Activated CD4-positive, CD25-positive, alpha-beta regulatory T cell treated with anti-CD3 and anti-CD28 coated beads, Interleukin-2, amount 50 U/mL, for 16 hours (primary cell): Measurements from ENCODE around the gene PPM1H.
"Not testable (repeated sequence)": the region's sequence is repeated elsewhere in the genome, so short reads cannot be mapped to it uniquely, and the experiment has no call there.

Source experiments
- DNase-seq: peaks from one replicate; pipeline ENCODE4 v3.0.0-alpha.2; 2020; ENCODE audit warnings: low read depth, low spot score

PPM1H gene

GRCh38 chr12:62908674-62909073 is 26.3 kb downstream of the PPM1H start:
- no peak for DNase-seq

GRCh38 chr12:62907561-62907960 is 27.4 kb downstream of the PPM1H start:
- no peak for DNase-seq

GRCh38 chr12:62907078-62907477 is 27.9 kb downstream of the PPM1H start:
- DNase-seq: no peak

GRCh38 chr12:62903151-62903550 is 31.8 kb downstream of the PPM1H start:
- no peak for DNase-seq

GRCh38 chr12:62900686-62901272 is 34.2 kb downstream of the PPM1H start:
- DNase-seq: no peak

GRCh38 chr12:62899568-62900390 is 35.2 kb downstream of the PPM1H start:
- DNase-seq: no peak

- DNase-seq: no peak
Observed at GRCh38 chr12:62898526-62898925, 36.4 kb downstream of the PPM1H start.

- no peak for DNase-seq
Observed at GRCh38 chr12:62895351-62895877, 39.5 kb downstream of the PPM1H start.

- DNase-seq: no peak
Observed at GRCh38 chr12:62893276-62893675, 41.7 kb downstream of the PPM1H start.

- DNase-seq: no peak
Observed at GRCh38 chr12:62891805-62892549, 43.0 kb downstream of the PPM1H start.

- DNase-seq: no peak
Observed at GRCh38 chr12:62888454-62889110, 46.4 kb downstream of the PPM1H start.

GRCh38 chr12:62886796-62887195 is 48.2 kb downstream of the PPM1H start:
- no peak for DNase-seq

GRCh38 chr12:62885242-62885641 is 49.7 kb downstream of the PPM1H start:
- DNase-seq: no peak

- not testable (repeated sequence) for DNase-seq
Observed at GRCh38 chr12:62884832-62885231, 50.1 kb downstream of the PPM1H start.

GRCh38 chr12:62882696-62883095 is 52.3 kb downstream of the PPM1H start:
- DNase-seq: no peak

GRCh38 chr12:62882140-62882539 is 52.8 kb downstream of the PPM1H start:
- no peak for DNase-seq

GRCh38 chr12:62879691-62880090 is 55.3 kb downstream of the PPM1H start:
- DNase-seq: no peak

GRCh38 chr12:62879228-62879627 is 55.7 kb downstream of the PPM1H start:
- not testable (repeated sequence) for DNase-seq

GRCh38 chr12:62878211-62878610 is 56.7 kb downstream of the PPM1H start:
- DNase-seq: no peak

GRCh38 chr12:62876938-62877548 is 57.9 kb downstream of the PPM1H start:
- no peak for DNase-seq

GRCh38 chr12:62873826-62874448 is 61.0 kb downstream of the PPM1H start:
- DNase-seq: no peak
